Activated naive CD4-positive, alpha-beta T cell treated with anti-CD3 and anti-CD28 coated beads, Interleukin-2, amount 50 U/mL, for 72 hours (primary cell): ENCODE data around the gene POLR2A. TPM values are rescaled to one million over a fixed set of nuclear protein-coding genes. Genes with fewer than 3 reads are reported as not detected.

Experiments
- ATAC-seq, 2 donors: fragments of 150-1000 bp; cut with Tn5 transposase; 2 replicates each; pipeline ENCODE4 v1.10.0; 2021; ENCODE audit warnings: mild to moderate bottlenecking in 2 of 2, moderate library complexity in 2 of 2
- DNase-seq, 2 donors: peaks; one replicate each; pipeline ENCODE4 v3.0.0; 2021 to 2022; ENCODE audit warnings: low spot score in 2 of 2
- H3K27ac Mint-ChIP-seq, 2 donors: one replicate each; pipeline ENCODE4 v1.8.0; 2022; ENCODE audit warnings: mild to moderate bottlenecking in 2 of 2, mixed read lengths in 2 of 2
- H3K36me3 Mint-ChIP-seq, 2 donors: one replicate each; pipeline ENCODE4 v1.8.0; 2022; ENCODE audit warnings: mixed read lengths in 2 of 2
- H3K9me3 Mint-ChIP-seq, 2 donors: one replicate each; pipeline ENCODE4 v1.8.0; 2022; ENCODE audit warnings: mixed read lengths in 2 of 2
- total RNA-seq, 2 donors: library from RNA; stranded (reverse); gene quantifications; one replicate each; pipeline ENCODE4 v1.2.3, GENCODE V29; 2022

Gene POLR2A
- total RNA-seq, result 100 to 1,000 TPM; 280 to 333 TPM

DNA sequence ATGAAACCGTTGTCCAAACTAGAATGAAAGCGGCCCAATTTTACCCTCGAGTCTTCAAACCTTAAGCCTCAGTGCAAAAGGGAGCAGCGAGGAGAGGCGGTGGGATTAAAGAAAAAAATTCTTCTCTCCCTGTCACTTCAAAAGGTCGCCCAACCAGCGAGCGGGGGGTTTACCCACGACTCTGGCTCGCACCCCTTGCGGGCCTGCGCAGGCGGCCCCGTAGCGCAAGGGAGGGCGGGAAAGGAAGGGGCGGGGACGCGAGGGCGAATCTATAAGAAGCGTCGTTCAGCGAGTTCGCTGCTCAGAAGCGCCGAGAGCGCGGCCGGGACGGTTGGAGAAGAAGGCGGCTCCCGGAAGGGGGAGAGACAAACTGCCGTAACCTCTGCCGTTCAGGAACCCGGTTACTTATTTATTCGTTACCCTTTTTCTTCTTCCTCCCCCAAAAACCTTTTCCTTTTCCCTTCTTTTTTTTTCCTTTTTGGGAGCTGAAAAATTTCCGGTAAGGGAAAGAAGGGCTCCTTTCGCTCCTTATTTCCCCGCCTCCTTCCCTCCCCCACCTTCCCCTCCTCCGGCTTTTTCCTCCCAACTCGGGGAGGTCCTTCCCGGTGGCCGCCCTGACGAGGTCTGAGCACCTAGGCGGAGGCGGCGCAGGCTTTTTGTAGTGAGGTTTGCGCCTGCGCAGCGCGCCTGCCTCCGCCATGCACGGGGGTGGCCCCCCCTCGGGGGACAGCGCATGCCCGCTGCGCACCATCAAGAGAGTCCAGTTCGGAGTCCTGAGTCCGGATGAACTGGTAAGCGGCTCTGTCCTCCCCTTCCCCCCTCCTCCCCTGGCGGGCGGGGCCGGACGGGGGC, at the start of gene POLR2A:
Gene POLR2A, plus strand, starts transcription at position 300 of the 852 bp plus-strand sequence.
- peak; percentile 98 to 99 for DNase-seq
- Mint-ChIP-seq H3K27ac (peak within 1 kb of the TSS; percentile 97 to 100), H3K36me3 (peaks cover 16 to 39% of the 10 kb centered on the region in 2 donors), H3K9me3 (no peaks in the 10 kb centered on the region)
- ATAC-seq, result peak; percentile 68 to 70

DNA sequence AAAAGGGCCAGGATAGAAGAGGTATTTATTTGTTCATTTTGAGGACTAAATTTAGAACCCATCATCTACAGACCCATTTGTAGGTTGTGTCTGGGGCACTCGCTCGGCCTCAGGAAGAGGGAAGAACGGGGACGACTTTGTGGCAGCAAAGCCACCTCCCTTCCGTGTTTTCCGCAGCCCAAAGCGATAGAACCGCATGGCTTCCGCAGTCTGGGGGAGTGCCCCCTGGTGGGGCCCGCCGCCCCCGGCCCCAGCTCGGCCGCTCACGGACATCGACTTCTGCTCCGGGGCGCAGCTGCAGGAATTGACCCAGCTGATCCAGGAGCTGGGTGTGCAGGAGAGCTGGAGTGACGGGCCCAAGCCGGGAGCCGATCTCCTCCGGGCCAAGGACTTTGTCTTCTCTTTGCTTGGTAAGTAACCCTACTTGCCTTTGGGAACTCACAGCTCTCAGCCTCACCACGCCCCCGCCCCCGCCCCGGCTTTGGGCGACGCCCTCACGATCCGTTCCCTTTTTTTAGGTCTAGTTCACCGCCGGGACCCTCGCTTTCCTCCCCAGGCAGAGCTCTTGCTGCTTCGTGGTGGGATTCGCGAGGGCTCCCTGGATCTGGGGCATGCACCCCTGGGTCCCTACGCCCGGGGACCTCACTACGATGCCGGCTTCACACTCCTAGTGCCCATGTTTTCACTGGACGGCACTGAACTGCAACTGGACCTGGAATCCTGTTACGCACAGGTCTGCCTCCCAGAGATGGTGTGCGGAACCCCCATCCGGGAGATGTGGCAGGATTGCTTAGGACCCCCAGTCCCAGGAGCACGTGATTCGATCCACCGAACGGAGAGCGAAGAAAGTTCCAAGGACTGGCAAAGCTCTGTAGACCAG, 48.2 kb upstream of the POLR2A start:
- Mint-ChIP-seq H3K36me3 (peaks cover 8 to 17% of the 10 kb centered on the region in 2 donors), H3K9me3 (no peaks in the 10 kb centered on the region), H3K27ac (peak overlapping the region; percentile 93 to 95)
- peak; percentile 37 to 46 for ATAC-seq
- peak; percentile 66 to 76 for DNase-seq

DNA sequence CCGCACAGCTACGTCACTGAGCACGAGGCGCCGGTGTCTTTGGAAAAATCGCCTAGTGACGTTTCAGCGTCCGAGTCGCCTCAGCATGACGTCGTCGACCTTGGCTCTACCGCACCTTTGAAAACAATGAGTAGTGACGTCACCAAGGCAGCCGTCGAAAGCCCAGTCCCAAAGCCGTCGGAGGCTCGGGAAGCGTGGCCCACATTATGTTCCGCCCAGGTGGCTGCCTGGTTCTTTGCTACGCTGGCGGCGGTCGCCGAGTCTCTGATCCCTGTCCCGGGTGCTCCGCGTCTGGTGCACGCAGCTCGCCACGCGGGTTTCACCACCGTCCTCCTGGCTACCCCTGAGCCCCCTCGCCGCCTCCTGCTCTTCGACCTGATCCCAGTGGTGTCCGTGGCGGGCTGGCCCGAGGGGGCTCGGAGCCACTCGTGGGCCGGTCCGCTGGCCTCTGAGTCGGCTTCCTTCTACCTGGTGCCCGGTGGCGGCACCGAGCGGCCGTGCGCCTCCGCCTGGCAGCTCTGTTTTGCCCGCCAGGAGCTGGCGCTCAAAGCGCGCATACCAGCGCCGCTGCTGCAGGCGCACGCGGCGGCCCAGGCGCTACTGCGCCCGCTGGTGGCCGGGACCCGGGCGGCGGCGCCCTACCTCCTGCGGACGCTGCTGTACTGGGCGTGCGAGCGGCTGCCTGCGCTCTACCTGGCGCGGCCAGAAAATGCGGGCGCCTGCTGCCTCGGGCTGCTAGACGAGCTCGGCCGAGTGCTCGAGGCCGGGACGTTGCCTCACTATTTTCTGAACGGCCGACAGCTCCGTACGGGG, 47.4 kb upstream of the POLR2A start:
- Mint-ChIP-seq H3K27ac (peak overlapping the region; percentile 93 to 95), H3K36me3 (peaks cover 8 to 17% of the 10 kb centered on the region in 2 donors), H3K9me3 (no peaks in the 10 kb centered on the region)
- DNase-seq, result peak; percentile 86 to 87
- peak; percentile 73 to 75 for ATAC-seq

DNA sequence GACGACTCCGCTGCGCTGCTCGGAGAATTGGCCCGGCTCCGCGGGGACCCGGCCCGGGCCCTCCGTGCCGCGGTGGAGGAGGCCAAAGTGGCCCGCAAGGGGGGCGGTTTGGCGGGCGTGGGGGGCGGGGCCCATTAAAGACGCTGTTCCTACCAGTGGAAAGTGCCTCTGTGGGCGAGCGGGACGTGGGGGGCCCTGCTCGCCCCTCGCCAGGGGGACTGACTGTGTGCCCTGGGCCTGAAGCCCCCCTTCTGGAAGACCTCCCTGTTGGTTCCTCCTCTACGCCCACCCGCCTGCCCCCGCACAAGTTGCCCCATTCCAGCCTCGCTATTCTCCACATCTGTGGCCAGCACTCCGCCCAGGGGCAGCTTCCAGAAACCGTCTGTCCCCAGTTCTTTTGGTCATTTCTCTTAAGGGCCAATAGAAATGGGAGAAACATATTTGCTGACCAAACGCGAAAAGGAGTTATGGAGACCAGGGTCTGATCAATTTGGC, 46.8 kb upstream of the POLR2A start:
- Mint-ChIP-seq H3K27ac (peak overlapping the region in 1 of 2 donors; percentile 86), H3K9me3 (no peaks in the 10 kb centered on the region), H3K36me3 (peaks cover 8 to 17% of the 10 kb centered on the region in 2 donors)
- no peak for DNase-seq
- ATAC-seq, result no peak

DNA sequence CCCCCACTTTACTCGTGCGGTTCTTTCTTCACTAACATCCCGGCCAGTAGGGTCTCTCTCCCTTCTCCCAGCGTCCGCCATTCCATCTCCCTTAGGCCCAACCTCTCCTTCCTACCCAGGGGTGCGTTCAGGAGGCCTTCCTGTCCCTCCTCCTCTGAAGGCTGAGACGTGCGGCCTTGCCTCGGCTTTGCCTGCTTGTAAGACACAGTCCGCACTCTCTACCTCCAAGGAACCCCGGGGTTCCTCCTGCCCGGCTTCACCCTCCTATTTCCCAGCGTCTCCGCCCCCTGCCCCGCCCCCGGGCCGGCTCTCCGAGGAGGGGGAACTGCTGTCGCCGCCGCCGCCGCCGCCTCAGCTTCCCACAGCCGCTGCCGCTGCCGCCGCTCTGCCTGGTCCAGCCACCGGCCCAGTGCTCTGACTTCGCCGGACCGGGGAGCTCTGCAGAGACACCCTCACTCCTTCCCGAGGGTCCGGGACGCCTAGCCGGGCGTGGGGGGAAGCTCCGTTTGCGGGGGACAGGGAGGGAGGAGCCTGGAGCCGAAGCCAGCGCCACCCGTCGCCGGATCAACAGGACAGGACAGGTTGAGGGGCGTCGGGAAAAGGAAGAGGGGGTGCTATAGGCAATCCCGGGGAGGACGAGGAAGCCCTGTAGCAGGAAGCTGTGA, 46.1 kb upstream of the POLR2A start:
- H3K27ac Mint-ChIP-seq, result peak overlapping the region in 1 of 2 donors; percentile 86
- DNase-seq (peak in 1 of 2 donors; percentile 87), ATAC-seq (peak in 1 of 2 donors; percentile 31)
- H3K36me3 Mint-ChIP-seq, result peaks cover 8 to 17% of the 10 kb centered on the region in 2 donors
- H3K9me3 Mint-ChIP-seq, result no peaks in the 10 kb centered on the region

DNA sequence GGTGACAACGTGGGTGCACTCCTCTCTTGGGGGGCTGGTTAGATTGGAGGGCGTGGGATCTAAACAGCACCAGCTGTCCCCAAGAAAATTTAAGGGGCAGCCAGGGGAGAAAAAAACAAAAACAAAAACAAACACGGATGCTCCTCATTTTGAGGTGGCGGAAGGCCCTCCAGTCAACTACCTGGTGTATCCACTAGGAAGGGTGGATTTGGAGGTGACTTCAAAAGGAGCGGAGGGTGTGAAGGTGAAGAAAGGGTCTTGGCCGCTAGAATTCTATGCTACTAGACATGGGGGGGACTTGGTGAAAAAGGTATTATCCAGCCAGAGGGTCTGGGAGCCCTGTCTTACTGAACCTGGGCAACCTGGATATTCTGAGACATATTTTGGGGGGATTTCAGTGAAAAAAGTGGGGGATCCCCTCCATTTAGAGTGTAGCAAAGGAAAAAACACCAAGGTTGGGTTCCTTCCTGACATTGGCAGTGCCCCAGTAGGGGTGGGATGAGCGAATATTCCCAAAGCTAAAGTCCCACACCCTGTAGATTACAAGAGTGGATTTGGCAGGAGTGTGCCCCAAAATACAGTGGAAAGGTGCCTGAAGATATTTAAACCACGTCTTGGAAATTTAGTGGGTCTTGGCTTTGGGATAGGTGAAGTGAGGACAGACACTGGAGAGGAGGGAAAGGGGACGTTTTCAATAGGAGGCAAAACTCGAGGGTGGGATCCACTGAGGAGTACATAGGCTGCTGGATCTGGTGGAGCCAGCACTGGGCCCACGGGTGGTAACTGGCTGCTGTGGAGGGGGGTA, 45.3 kb upstream of the POLR2A start:
- no peak for ATAC-seq
- peaks cover 8 to 25% of the 10 kb centered on the region in 2 donors for H3K36me3 Mint-ChIP-seq
- H3K27ac Mint-ChIP-seq, result peak overlapping the region in 1 of 2 donors; percentile 57
- DNase-seq, result no peak
- no peaks in the 10 kb centered on the region for H3K9me3 Mint-ChIP-seq

DNA sequence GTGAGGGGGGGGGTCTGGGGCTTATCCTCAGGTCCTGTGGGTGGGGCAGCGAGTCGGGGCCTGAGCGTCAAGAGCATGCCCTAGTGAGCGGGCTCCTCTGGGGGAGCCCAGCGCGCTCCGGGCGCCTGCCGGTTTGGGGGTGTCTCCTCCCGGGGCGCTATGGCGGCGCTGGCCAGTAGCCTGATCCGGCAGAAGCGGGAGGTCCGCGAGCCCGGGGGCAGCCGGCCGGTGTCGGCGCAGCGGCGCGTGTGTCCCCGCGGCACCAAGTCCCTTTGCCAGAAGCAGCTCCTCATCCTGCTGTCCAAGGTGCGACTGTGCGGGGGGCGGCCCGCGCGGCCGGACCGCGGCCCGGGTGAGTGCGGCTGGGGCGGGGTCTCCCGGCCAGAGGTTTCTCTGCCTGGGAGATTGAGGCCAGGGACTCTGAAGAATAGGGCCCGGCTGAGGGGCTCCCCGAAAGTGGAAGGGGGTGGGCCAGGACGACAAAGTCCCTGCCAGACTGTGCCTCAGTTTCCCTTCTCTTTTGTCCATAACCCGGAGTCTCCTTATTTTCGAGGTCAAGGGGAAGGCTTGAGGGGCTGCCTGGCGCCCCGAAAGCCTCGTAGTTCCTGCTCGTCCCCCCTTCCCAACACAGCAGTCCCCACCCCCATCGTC, 44.6 kb upstream of the POLR2A start, which contains the start of gene FGF11:
Gene FGF11, plus strand, starts transcription at position 51 of the 651 bp plus-strand sequence. Its CDS starts 109 bp downstream, at position 160.
- H3K36me3 Mint-ChIP-seq, result peaks cover 8 to 27% of the 10 kb centered on the region in 2 donors
- ATAC-seq (no peak), DNase-seq (no peak)
- no peaks in the 10 kb centered on the region for H3K9me3 Mint-ChIP-seq
- peak within 1 kb of the TSS in 1 of 2 donors; percentile 68 for H3K27ac Mint-ChIP-seq

DNA sequence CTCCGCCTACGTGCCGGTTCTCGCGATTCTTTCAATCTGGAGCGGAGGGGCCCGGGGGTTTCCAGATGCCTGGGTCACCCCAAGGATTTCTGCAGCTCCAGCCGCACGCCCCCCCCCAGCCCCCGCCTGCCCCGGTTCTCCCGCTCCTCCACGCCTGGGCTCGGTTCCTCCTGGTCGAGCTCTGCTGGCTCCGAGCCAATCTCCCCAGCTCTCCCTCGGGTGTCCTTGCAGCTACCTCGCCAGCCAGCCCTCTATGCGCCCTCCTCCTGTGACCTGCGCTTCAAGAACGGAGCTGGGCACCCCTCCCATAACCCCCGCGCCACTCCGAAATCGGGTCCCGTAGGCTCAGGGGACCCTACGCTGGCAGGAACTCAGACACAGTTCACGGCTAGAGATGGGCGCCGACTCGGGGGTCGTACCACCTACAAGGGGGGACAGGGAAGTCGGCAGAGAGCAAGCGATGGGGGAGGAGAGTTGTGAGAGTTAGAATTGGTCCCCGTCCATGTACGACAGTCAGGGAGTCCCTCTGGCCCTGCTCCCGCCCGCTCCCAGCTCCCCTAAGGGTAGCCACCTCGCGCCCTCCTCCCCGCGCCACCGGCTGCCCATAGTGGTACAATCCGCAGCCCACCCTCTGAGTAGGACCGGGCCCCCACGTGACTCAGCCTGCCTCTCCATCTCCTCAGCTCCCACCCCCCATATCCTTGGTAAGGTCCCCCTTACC, 43.9 kb upstream of the POLR2A start:
- Mint-ChIP-seq H3K9me3 (no peaks in the 10 kb centered on the region), H3K27ac (peak overlapping the region in 1 of 2 donors; percentile 68), H3K36me3 (peaks cover 8 to 27% of the 10 kb centered on the region in 2 donors)
- ATAC-seq (no peak), DNase-seq (peak in 1 of 2 donors; percentile 54)

DNA sequence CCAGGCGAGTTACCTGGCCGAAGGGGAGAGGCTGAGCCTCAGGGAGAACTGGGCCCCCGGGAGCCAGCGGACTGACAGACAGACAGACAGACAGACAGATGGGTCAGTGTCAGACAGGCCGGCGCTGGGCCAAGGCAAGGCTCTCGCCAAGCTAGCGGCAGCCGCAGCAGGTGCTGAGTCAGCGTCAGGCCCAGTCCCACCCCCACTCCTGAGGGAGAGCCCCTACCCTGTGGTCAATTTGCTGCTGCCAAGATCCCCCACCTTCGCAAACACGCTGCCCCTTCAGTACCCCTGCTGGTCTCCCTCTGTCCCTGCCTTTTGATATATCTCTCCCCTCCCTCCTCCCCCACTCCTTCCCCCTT, 43.4 kb upstream of the POLR2A start:
- H3K9me3 Mint-ChIP-seq, result no peaks in the 10 kb centered on the region
- no peak overlapping the region for H3K27ac Mint-ChIP-seq
- no peak for ATAC-seq
- DNase-seq, result no peak
- peaks cover 8 to 27% of the 10 kb centered on the region in 2 donors for H3K36me3 Mint-ChIP-seq

DNA sequence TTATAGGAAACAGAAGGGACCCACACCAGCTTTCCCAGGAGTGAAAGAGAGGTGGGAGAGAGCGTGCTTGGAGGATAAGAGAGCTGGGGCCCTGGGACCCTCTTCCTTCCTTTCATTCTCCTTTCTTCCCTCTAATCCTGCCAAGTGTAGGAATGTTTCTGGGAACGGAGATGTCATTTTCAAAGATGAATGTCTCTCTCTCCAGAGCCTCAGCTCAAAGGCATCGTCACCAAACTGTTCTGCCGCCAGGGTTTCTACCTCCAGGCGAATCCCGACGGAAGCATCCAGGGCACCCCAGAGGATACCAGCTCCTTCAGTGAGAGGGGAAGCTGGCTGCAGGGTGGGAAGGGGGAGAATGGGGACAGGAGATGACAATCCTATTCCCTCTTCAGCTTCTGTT, 42.9 kb upstream of the POLR2A start:
- Mint-ChIP-seq H3K27ac (no peak overlapping the region), H3K9me3 (no peaks in the 10 kb centered on the region), H3K36me3 (peaks cover 8 to 27% of the 10 kb centered on the region in 2 donors)
- DNase-seq (no peak), ATAC-seq (no peak)

DNA sequence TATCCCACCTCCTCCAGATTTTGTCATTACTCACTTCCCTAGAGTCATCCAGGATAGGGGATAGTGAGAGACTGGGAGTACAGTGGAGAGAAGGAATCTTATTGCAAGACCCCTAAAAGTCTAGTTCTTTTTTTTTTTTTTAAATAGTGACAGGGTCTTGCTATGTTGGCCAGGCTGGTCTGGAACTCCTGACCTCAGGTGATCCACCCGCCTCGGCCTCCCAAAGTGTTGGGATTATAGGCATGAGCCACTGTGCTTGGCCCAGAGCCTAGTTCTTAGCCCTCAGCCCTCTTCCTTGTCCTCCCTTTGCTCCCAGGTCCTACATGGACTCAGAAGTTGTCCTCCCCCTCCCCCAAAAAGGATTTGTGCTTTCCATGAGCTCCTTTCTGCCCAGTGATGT, 42.0 kb upstream of the POLR2A start:
- H3K9me3 Mint-ChIP-seq, result no peaks in the 10 kb centered on the region
- H3K27ac Mint-ChIP-seq, result no peak overlapping the region
- H3K36me3 Mint-ChIP-seq, result peaks cover 8 to 27% of the 10 kb centered on the region in 2 donors
- DNase-seq (no peak), ATAC-seq (no peak)

DNA sequence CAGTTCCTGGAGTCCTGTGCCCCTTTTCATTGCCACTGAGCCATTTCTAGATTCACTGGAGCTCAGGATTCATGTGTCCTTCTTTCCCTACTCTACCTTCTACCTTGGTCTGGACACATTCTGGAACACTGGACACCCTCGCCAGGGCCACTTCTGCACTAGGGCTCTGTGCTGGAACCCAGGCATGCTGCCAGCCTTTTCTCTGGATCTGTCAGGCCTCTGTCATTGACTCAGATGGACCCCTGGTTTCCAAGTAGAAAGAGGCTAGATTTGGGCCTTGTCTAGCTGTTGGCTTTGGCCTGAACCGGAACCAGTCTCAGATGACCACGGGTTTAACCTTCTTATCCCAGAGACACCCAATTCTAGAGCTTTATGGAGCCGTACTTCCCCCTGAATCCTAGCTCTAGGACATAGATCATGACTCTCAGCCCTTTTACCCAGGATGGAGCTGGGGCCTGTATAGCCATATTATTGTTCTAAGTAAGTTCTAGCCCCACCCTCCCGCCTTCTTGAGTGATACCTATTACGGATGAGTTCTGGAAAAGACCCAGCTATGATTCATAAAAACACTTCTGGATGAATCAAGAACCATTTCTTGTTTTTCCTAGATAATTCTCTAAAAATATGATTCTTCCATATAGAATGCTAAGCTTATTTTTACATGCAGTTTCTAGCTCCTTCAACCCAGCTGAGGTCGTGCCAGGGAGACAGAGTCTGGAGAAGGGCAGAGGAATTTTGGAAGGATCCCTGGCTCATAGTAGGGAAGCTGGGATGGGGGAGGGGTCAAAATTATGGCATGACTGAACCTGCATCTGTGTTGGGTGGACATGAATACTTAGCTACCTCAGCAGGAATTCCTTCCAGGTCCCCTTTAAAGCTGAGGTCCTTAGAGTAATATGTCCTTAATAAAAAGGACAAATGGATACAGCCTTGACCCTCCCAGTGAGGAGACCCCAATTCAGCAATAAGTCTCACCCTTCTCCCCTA, 40.4 kb upstream of the POLR2A start:
- Mint-ChIP-seq H3K27ac (no peak overlapping the region), H3K9me3 (no peaks in the 10 kb centered on the region), H3K36me3 (peaks cover 3 to 16% of the 10 kb centered on the region in 2 donors)
- ATAC-seq (no peak), DNase-seq (no peak)
